HEK293 (cell line): ENCODE data around the gene NUDT3.

Experiments
- CTCF ChIA-PET: fragments of 350-600 bp; formaldehyde crosslinking; extraction: SDS; loops from one replicate; lab custom pipeline; 2021; ENCODE audit warnings: antibody characterized with exemption; lab: Yijun Ruan, JAX
- POLR2A ChIA-PET: fragments of 300-600 bp; formaldehyde crosslinking; extraction: SDS; loops from one replicate; lab custom pipeline; 2020; ENCODE audit warnings: antibody characterized with exemption, inconsistent platforms; lab: Yijun Ruan, JAX
- H3K27ac ChIP-seq: fragments of 200-500 bp; sonication (Bioruptor generic); 2 replicates; pipeline ENCODE4 v1.5.1; 2014; ENCODE audit warnings: low read depth, low read length, control low read depth, inconsistent platforms; ENCODE audit errors: extremely low read depth
- H3K36me3 ChIP-seq, 2 experiments: fragments of 200-500 bp in 1 of 2; sonication (Bioruptor generic) in 1 of 2; 1 replicate in 1 of 2; 2 replicates in 1 of 2; pipeline ENCODE4 v1.5.1; 2014 to 2017; ENCODE audit warnings: inconsistent platforms in 2 of 2, low read length in 2 of 2; ENCODE audit not compliant: control insufficient read depth in 2 of 2, insufficient read depth in 1 of 2
- H3K4me1 ChIP-seq: fragments of 200-500 bp; sonication (Bioruptor generic); 2 replicates; pipeline ENCODE4 v1.5.1; 2014; ENCODE audit warnings: mild to moderate bottlenecking, low read length, inconsistent platforms; ENCODE audit not compliant: control insufficient read depth, insufficient read depth
- H3K4me3 ChIP-seq: 2 replicates; pipeline ENCODE4 v1.5.1; 2011; ENCODE audit warnings: low read depth, mild to moderate bottlenecking, control low read depth, low read length, moderate library complexity
- H3K9me3 ChIP-seq: fragments of 200-500 bp; sonication (Bioruptor generic); 2 replicates; pipeline ENCODE4 v1.5.1; 2014; ENCODE audit warnings: low read depth, low read length, inconsistent platforms; ENCODE audit not compliant: control insufficient read depth, insufficient read depth
- KLF10 ChIP-seq: fragments of 450-650 bp; IDR thresholded peaks from 2 replicates; pipeline ENCODE4 v1.5.1; 2018; ENCODE audit warnings: missing biosample characterization, mild to moderate bottlenecking, missing genetic modification characterization
- KLF9 ChIP-seq: fragments of 450-650 bp; formaldehyde crosslinking; IDR thresholded peaks from 2 replicates; pipeline ENCODE4 v1.5.1; 2016; ENCODE audit warnings: missing biosample characterization, missing genetic modification characterization, low read depth
- SP7 ChIP-seq: fragments of 450-650 bp; formaldehyde crosslinking; IDR thresholded peaks from 2 replicates; pipeline ENCODE4 v1.5.1; 2016; ENCODE audit warnings: missing biosample characterization, missing genetic modification characterization
- TRIM28 ChIP-seq: IDR thresholded peaks from 2 replicates; pipeline ENCODE4 v1.6.1; 2011; ENCODE audit warnings: low read length, control low read depth, borderline replicate concordance
- WT1 ChIP-seq: fragments of 450-650 bp; formaldehyde crosslinking; IDR thresholded peaks from 2 replicates; pipeline ENCODE4 v1.5.1; 2016; ENCODE audit warnings: missing biosample characterization, missing genetic modification characterization
- ZBTB17 ChIP-seq: fragments of 450-650 bp; formaldehyde crosslinking; IDR thresholded peaks from 2 replicates; pipeline ENCODE4 v1.5.1; 2016; ENCODE audit warnings: missing biosample characterization, missing genetic modification characterization
- ZFHX2 ChIP-seq: fragments of 450-650 bp; formaldehyde crosslinking; conservative IDR thresholded peaks from 2 replicates; pipeline ENCODE4 v1.5.1; 2016; ENCODE audit warnings: missing biosample characterization, missing genetic modification characterization
- ZNF155 ChIP-seq: fragments of 450-650 bp; formaldehyde crosslinking; IDR thresholded peaks from 2 replicates; pipeline ENCODE4 v1.5.1; 2016; ENCODE audit warnings: missing biosample characterization, missing genetic modification characterization
- ZNF169 ChIP-seq: fragments of 450-650 bp; formaldehyde crosslinking; IDR thresholded peaks from 2 replicates; pipeline ENCODE4 v1.5.1; 2016; ENCODE audit warnings: missing biosample characterization, missing genetic modification characterization
- ZNF391 ChIP-seq: fragments of 450-650 bp; formaldehyde crosslinking; IDR thresholded peaks from 2 replicates; pipeline ENCODE4 v1.5.1; 2016; ENCODE audit warnings: low read depth, missing biosample characterization, missing genetic modification characterization, borderline replicate concordance
- ZNF510 ChIP-seq: fragments of 450-650 bp; formaldehyde crosslinking; IDR thresholded peaks from 2 replicates; pipeline ENCODE4 v1.5.1; 2018; ENCODE audit warnings: mild to moderate bottlenecking, missing genetic modification characterization, missing biosample characterization; ENCODE audit not compliant: insufficient replicate concordance
- ZNF548 ChIP-seq: fragments of 450-650 bp; formaldehyde crosslinking; IDR thresholded peaks from 2 replicates; pipeline ENCODE4 v1.5.1; 2016; ENCODE audit warnings: missing biosample characterization, missing genetic modification characterization
- ZNF571 ChIP-seq: fragments of 450-650 bp; formaldehyde crosslinking; IDR thresholded peaks from 2 replicates; pipeline ENCODE4 v1.5.0; 2017; ENCODE audit warnings: missing biosample characterization, missing genetic modification characterization
- ZNF600 ChIP-seq: fragments of 450-650 bp; formaldehyde crosslinking; IDR thresholded peaks from 2 replicates; pipeline ENCODE4 v1.5.1; 2016; ENCODE audit warnings: missing biosample characterization, missing genetic modification characterization
- ZNF670 ChIP-seq: fragments of 450-650 bp; formaldehyde crosslinking; IDR thresholded peaks from 2 replicates; pipeline ENCODE4 v1.5.1; 2016; ENCODE audit warnings: missing biosample characterization, missing genetic modification characterization, low read depth
- TF ChIP-seq, protein P1 (sequence below): fragments of 450-650 bp; formaldehyde crosslinking; IDR thresholded peaks from 2 replicates; pipeline ENCODE4 v1.5.1; 2017; ENCODE audit warnings: missing biosample characterization, missing genetic modification characterization
- TF ChIP-seq, protein P2 (sequence below): fragments of 450-650 bp; formaldehyde crosslinking; IDR thresholded peaks from 2 replicates; pipeline ENCODE4 v1.5.1; 2016; ENCODE audit warnings: missing biosample characterization, missing genetic modification characterization
- TF ChIP-seq, protein P3 (sequence below): fragments of 450-650 bp; formaldehyde crosslinking; IDR thresholded peaks from 2 replicates; pipeline ENCODE4 v1.5.1; 2016; ENCODE audit warnings: missing biosample characterization, missing genetic modification characterization
- TF ChIP-seq, protein P4 (sequence below): fragments of 450-650 bp; formaldehyde crosslinking; IDR thresholded peaks from 2 replicates; pipeline ENCODE4 v1.5.1; 2016; ENCODE audit warnings: missing biosample characterization, missing genetic modification characterization
- TF ChIP-seq, protein P5 (sequence below): fragments of 450-650 bp; formaldehyde crosslinking; IDR thresholded peaks from 2 replicates; pipeline ENCODE4 v1.5.1; 2017; ENCODE audit warnings: missing biosample characterization, missing genetic modification characterization

NUDT3 gene

GRCh38 chr6:34359418-34360158 is 32.9 kb downstream of the NUDT3 start:
- Histone ChIP-seq H3K4me1 (peaks cover 37% of the 10 kb centered on the region), H3K9me3 (no peaks in the 10 kb centered on the region), H3K27ac (no peak overlapping the region), H3K4me3 (no peak overlapping the region), H3K36me3 (no peaks in the 10 kb centered on the region)
- TF ChIP-seq, protein P1, sequence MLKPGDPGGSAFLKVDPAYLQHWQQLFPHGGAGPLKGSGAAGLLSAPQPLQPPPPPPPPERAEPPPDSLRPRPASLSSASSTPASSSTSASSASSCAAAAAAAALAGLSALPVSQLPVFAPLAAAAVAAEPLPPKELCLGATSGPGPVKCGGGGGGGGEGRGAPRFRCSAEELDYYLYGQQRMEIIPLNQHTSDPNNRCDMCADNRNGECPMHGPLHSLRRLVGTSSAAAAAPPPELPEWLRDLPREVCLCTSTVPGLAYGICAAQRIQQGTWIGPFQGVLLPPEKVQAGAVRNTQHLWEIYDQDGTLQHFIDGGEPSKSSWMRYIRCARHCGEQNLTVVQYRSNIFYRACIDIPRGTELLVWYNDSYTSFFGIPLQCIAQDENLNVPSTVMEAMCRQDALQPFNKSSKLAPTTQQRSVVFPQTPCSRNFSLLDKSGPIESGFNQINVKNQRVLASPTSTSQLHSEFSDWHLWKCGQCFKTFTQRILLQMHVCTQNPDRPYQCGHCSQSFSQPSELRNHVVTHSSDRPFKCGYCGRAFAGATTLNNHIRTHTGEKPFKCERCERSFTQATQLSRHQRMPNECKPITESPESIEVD: peak; percentile 95
- TF ChIP-seq ZNF391 (no peak), KLF10 (tag by site-specific recombination) (peak; percentile 72), ZNF169 (tag by site-specific recombination) (no peak), ZNF571 (tag by site-specific recombination) (no peak), ZNF600 (peak; percentile 52), ZNF155 (tag by site-specific recombination) (no peak), ZBTB17 (tag by site-specific recombination) (0 out of 2 replicates have a peak, but pooled peaks have one; percentile 23), ZNF510 (tag by site-specific recombination) (no peak), ZNF548 (tag by site-specific recombination) (no peak), KLF9 (tag by site-specific recombination) (peak; percentile 60), ZNF670 (tag by site-specific recombination) (no peak), TRIM28 (no peak), ZFHX2 (tag by site-specific recombination) (no peak), WT1 (no peak), SP7 (tag by site-specific recombination) (0 out of 2 replicates have a peak, but pooled peaks have one; percentile 14)
- TF ChIP-seq, protein P2, sequence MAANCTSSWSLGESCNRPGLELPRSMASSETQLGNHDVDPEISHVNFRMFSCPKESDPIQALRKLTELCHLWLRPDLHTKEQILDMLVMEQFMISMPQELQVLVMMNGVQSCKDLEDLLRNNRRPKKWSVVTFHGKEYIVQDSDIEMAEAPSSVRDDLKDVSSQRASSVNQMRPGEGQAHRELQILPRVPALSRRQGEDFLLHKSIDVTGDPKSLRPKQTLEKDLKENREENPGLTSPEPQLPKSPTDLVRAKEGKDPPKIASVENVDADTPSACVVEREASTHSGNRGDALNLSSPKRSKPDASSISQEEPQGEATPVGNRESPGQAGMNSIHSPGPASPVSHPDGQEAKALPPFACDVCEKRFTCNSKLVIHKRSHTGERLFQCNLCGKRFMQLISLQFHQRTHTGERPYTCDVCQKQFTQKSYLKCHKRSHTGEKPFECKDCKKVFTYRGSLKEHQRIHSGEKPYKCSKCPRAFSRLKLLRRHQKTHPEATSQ (tag by site-specific recombination): no peak
- TF ChIP-seq, protein P3, sequence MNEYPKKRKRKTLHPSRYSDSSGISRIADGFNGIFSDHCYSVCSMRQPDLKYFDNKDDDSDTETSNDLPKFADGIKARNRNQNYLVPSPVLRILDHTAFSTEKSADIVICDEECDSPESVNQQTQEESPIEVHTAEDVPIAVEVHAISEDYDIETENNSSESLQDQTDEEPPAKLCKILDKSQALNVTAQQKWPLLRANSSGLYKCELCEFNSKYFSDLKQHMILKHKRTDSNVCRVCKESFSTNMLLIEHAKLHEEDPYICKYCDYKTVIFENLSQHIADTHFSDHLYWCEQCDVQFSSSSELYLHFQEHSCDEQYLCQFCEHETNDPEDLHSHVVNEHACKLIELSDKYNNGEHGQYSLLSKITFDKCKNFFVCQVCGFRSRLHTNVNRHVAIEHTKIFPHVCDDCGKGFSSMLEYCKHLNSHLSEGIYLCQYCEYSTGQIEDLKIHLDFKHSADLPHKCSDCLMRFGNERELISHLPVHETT (tag by site-specific recombination): no peak
- TF ChIP-seq, protein P4, sequence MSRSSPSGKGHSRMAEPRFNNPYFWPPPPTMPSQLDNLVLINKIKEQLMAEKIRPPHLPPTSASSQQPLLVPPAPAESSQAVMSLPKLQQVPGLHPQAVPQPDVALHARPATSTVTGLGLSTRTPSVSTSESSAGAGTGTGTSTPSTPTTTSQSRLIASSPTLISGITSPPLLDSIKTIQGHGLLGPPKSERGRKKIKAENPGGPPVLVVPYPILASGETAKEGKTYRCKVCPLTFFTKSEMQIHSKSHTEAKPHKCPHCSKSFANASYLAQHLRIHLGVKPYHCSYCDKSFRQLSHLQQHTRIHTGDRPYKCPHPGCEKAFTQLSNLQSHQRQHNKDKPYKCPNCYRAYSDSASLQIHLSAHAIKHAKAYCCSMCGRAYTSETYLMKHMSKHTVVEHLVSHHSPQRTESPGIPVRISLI (tag by site-specific recombination): 0 out of 2 replicates have a peak, but pooled peaks have one; percentile 68
- TF ChIP-seq, protein P5, sequence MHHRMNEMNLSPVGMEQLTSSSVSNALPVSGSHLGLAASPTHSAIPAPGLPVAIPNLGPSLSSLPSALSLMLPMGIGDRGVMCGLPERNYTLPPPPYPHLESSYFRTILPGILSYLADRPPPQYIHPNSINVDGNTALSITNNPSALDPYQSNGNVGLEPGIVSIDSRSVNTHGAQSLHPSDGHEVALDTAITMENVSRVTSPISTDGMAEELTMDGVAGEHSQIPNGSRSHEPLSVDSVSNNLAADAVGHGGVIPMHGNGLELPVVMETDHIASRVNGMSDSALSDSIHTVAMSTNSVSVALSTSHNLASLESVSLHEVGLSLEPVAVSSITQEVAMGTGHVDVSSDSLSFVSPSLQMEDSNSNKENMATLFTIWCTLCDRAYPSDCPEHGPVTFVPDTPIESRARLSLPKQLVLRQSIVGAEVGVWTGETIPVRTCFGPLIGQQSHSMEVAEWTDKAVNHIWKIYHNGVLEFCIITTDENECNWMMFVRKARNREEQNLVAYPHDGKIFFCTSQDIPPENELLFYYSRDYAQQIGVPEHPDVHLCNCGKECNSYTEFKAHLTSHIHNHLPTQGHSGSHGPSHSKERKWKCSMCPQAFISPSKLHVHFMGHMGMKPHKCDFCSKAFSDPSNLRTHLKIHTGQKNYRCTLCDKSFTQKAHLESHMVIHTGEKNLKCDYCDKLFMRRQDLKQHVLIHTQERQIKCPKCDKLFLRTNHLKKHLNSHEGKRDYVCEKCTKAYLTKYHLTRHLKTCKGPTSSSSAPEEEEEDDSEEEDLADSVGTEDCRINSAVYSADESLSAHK (tag by site-specific recombination): peak; percentile 60; the same call in 1 of the 2 replicates
- ChIA-PET CTCF (interaction anchor here (0.5 to 2.7 kb wide), 3 partner anchors 63 to 648 kb away, joined by 4 to 11 read pairs (median 5); partner anchors contain the start of genes SMIM29 and UQCC2), POLR2A (interaction anchor here (0.6 kb wide), 2 partner anchors 32 to 649 kb away, joined by 3 to 5 read pairs; no protein-coding TSS in a partner anchor)
